Gastroesophageal sphincter (tissue), 4 donors: ENCODE measurements around the gene TGFBI. TPM values are rescaled to one million over a fixed set of nuclear protein-coding genes. Genes with fewer than 3 reads are reported as not detected.

ENCODE experiments used
- ATAC-seq: fragments of 150-250 bp; one replicate; pipeline ENCODE4 v1.9.1; 2016; ENCODE audit warnings: mild to moderate bottlenecking, moderate library complexity
- H3K27ac ChIP-seq, 4 donors: fragments of 200-600 bp; sonication (generic) in 3 of 4; 1 replicate in 3 of 4; 2 replicates in 1 of 4; pipeline ENCODE4 v1.5.1; 2016 to 2019
- H3K27me3 ChIP-seq: fragments of 200-600 bp; sonication (generic); one replicate; pipeline ENCODE4 v1.5.1; 2019
- H3K36me3 ChIP-seq, 2 donors: fragments of 200-600 bp; sonication (generic); one replicate each; pipeline ENCODE4 v1.5.1; 2019; ENCODE audit warnings: control low read depth in 1 of 2
- H3K4me1 ChIP-seq, 3 donors: fragments of 200-600 bp; sonication (generic); 1 replicate in 2 of 3; 2 replicates in 1 of 3; pipeline ENCODE4 v1.5.1; 2016 to 2019; ENCODE audit warnings: control low read depth in 2 of 3
- H3K4me3 ChIP-seq, 2 donors: fragments of 200-600 bp; sonication (generic); one replicate each; pipeline ENCODE4 v1.5.1; 2019; ENCODE audit warnings: mild to moderate bottlenecking in 1 of 2, moderate library complexity in 1 of 2
- H3K9me3 ChIP-seq, 3 donors: fragments of 200-600 bp; sonication (generic); one replicate each; pipeline ENCODE4 v1.5.1; 2017 to 2019; ENCODE audit warnings: control low read depth in 2 of 3
- CTCF ChIP-seq, 4 experiments: fragments of 200-600 bp in 2 of 4; fragments of 450-650 bp in 2 of 4; sonication (generic) in 1 of 4; IDR thresholded peaks; one replicate each; pipeline ENCODE4 v1.5.1; 2017 to 2019; ENCODE audit warnings: antibody characterized with exemption in 4 of 4, mild to moderate bottlenecking in 2 of 4, moderate library complexity in 2 of 4
- EP300 ChIP-seq: sonication (generic); formaldehyde crosslinking; IDR thresholded peaks from one replicate; pipeline ENCODE4 v1.6.1; 2017; ENCODE audit warnings: antibody characterized with exemption, mild to moderate bottlenecking
- POLR2A ChIP-seq, 2 donors: fragments of 450-650 bp; IDR thresholded peaks; one replicate each; pipeline ENCODE4 v1.6.1; 2017; ENCODE audit warnings: antibody characterized with exemption in 2 of 2, mild to moderate bottlenecking in 2 of 2, moderate library complexity in 1 of 2
- POLR2AphosphoS5 ChIP-seq: sonication (generic); formaldehyde crosslinking; IDR thresholded peaks from one replicate; pipeline ENCODE4 v1.6.1; 2017; ENCODE audit warnings: antibody characterized with exemption
- WGBS, 2 donors: methylation state at CpG; one replicate each; pipeline ENCODE4 v1.1.5; 2018; ENCODE audit warnings: low coverage in 1 of 2; 5-methylcytosine and 5-hydroxymethylcytosine counted together
- total RNA-seq, 4 donors: library from RNA; depleted of rRNA; stranded (reverse); fragments of >200 nt; gene quantifications; one replicate each; pipeline ENCODE4 v1.1.0, GENCODE V29; 2016

The TGFBI gene
- total RNA-seq, 4 donors from 2014 or later, result 29.0 to 159 (median 112) TPM

- no peaks in the 10 kb centered on the region for H3K9me3 ChIP-seq
- H3K27me3 ChIP-seq, result no peaks in the 10 kb centered on the region
- TF ChIP-seq EP300 (no peak), POLR2AphosphoS5 (no peak), CTCF (IDR thresholded peaks at IDR 0.05) (no peak), POLR2A (IDR thresholded peaks at IDR 0.05) (no peak)
- no peaks in the 10 kb centered on the region for H3K4me1 ChIP-seq
- no peaks in the 10 kb centered on the region for H3K36me3 ChIP-seq
- WGBS, 2 donors, result 88 to 89% methylated on average over 1 of the region's 1 CpG
- no peak for ATAC-seq
- H3K27ac ChIP-seq, result no peak overlapping the region
- no peak overlapping the region for H3K4me3 ChIP-seq
Observed at GRCh38 chr5:136075466-136075891, 46.7 kb downstream of the TGFBI start.

GRCh38 chr5:136076067-136076466 is 47.3 kb downstream of the TGFBI start:
- TF ChIP-seq EP300 (no peak), POLR2A (IDR thresholded peaks at IDR 0.05) (no peak), POLR2AphosphoS5 (no peak), CTCF (IDR thresholded peaks at IDR 0.05) (no peak)
- no peak for ATAC-seq
- Histone ChIP-seq H3K27me3 (no peaks in the 10 kb centered on the region), H3K9me3 (no peaks in the 10 kb centered on the region), H3K4me1 (peaks cover 0 to 4% (median 0%) of the 10 kb centered on the region in 3 donors), H3K36me3 (no peaks in the 10 kb centered on the region), H3K4me3 (no peak overlapping the region), H3K27ac (no peak overlapping the region)
- 70 to 81% methylated on average over 5 to 6 of the region's 6 CpGs for WGBS, 2 donors

- H3K27me3 ChIP-seq, result no peaks in the 10 kb centered on the region
- no peak overlapping the region for H3K4me3 ChIP-seq
- H3K9me3 ChIP-seq, result no peaks in the 10 kb centered on the region
- no peak for ATAC-seq
- H3K36me3 ChIP-seq, result no peaks in the 10 kb centered on the region
- 85 to 90% methylated on average over 2 of the region's 4 CpGs for WGBS, 2 donors
- TF ChIP-seq POLR2AphosphoS5, result no peak
- TF ChIP-seq POLR2A (IDR thresholded peaks at IDR 0.05), result no peak
- no peak for TF ChIP-seq EP300
- no peak for TF ChIP-seq CTCF (IDR thresholded peaks at IDR 0.05)
- peaks cover 0 to 13% (median 0%) of the 10 kb centered on the region in 3 donors for H3K4me1 ChIP-seq
- H3K27ac ChIP-seq, result no peak overlapping the region
Observed at GRCh38 chr5:136076881-136077445, 48.2 kb downstream of the TGFBI start.

GRCh38 chr5:136079195-136079985 is 50.6 kb downstream of the TGFBI start:
- H3K27ac ChIP-seq, result peak overlapping the region in 1 of 4 donors; percentile 84
- no peaks in the 10 kb centered on the region for H3K27me3 ChIP-seq
- H3K36me3 ChIP-seq, result no peaks in the 10 kb centered on the region
- no peak for ATAC-seq
- H3K4me1 ChIP-seq, result peaks cover 0 to 24% (median 0%) of the 10 kb centered on the region in 3 donors
- H3K9me3 ChIP-seq, result no peaks in the 10 kb centered on the region
- peak overlapping the region in 1 of 2 donors; percentile 44 for H3K4me3 ChIP-seq
- TF ChIP-seq EP300 (no peak), POLR2AphosphoS5 (no peak), POLR2A (IDR thresholded peaks at IDR 0.05) (no peak), CTCF (IDR thresholded peaks at IDR 0.05) (no peak)
- WGBS, 2 donors, result 56 to 73% methylated on average over 4 of the region's 25 CpGs
